Activated CD8-positive, alpha-beta memory T cell treated with anti-CD3 and anti-CD28 coated beads, Interleukin-2, amount 10 ng/mL, durations not matched to agents 7 days and 5 days (primary cell): ENCODE measurements around the gene PCNP. TPM values are rescaled to one million over a fixed set of nuclear protein-coding genes. Genes with fewer than 3 reads are reported as not detected.
"Not testable (repeated sequence)": the region's sequence is repeated elsewhere in the genome, so short reads cannot be mapped to it uniquely, and the experiment has no call there.

Experiments used
- ATAC-seq: fragments of 150-1000 bp; cut with Tn5 transposase; one replicate; pipeline ENCODE4 v1.10.0; 2021; ENCODE audit warnings: moderate library complexity
- CTCF ChIA-PET: fragments of 350-600 bp; sonication (Branson Sonifier 250); formaldehyde crosslinking; loops from one replicate; lab custom pipeline; 2021; ENCODE audit warnings: antibody characterized with exemption; lab: Charles Lee
- DNase-seq: peaks from one replicate; pipeline ENCODE4 v3.0.0-alpha.2; 2020
- H3K27ac Mint-ChIP-seq: one replicate; pipeline ENCODE4 v1.8.0; 2021; ENCODE audit warnings: mild to moderate bottlenecking, mixed read lengths
- H3K27me3 Mint-ChIP-seq: one replicate; pipeline ENCODE4 v1.8.0; 2021; ENCODE audit warnings: mixed read lengths
- H3K36me3 Mint-ChIP-seq: one replicate; pipeline ENCODE4 v1.8.0; 2021; ENCODE audit warnings: mild to moderate bottlenecking, mixed read lengths
- H3K4me1 Mint-ChIP-seq: one replicate; pipeline ENCODE4 v1.8.0; 2021; ENCODE audit warnings: mixed read lengths
- H3K4me3 Mint-ChIP-seq: one replicate; pipeline ENCODE4 v1.8.0; 2021; ENCODE audit warnings: mild to moderate bottlenecking, moderate library complexity, mixed read lengths
- H3K9me3 Mint-ChIP-seq: one replicate; pipeline ENCODE4 v1.8.0; 2022; ENCODE audit warnings: low read depth, mixed read lengths
- total RNA-seq, 2 experiments: library from RNA; stranded (reverse); gene quantifications; one replicate each; pipeline ENCODE4 v1.2.3, GENCODE V29; 2021

Gene PCNP
- total RNA-seq, 2 experiments from 2014 or later, result 138 to 172 TPM

GRCh38 chr3:101544161-101544850 lies 29.7 kb upstream of the PCNP start:
- H3K27me3 Mint-ChIP-seq, result peaks cover 4% of the 10 kb centered on the region
- peak; percentile 60 for ATAC-seq
- H3K9me3 Mint-ChIP-seq, result no peaks in the 10 kb centered on the region
- no peak overlapping the region for H3K4me3 Mint-ChIP-seq
- peaks cover 27% of the 10 kb centered on the region for H3K4me1 Mint-ChIP-seq
- H3K36me3 Mint-ChIP-seq, result peaks cover 6% of the 10 kb centered on the region
- H3K27ac Mint-ChIP-seq, result peak overlapping the region; percentile 60
- CTCF ChIA-PET, result interaction anchor here (0.9 to 1.5 kb wide), 3 partner anchors 17 to 29 kb away, joined by 3 to 5 read pairs (median 3); partner anchors contain the start of genes PCNP and TRMT10C
- no peak for DNase-seq

- ATAC-seq (no peak), DNase-seq (no peak)
- Mint-ChIP-seq H3K27me3 (no peaks in the 10 kb centered on the region), H3K4me3 (no peak overlapping the region), H3K27ac (no peak overlapping the region), H3K9me3 (no peaks in the 10 kb centered on the region), H3K4me1 (peaks cover 9% of the 10 kb centered on the region), H3K36me3 (no peaks in the 10 kb centered on the region)
- CTCF ChIA-PET, result no interaction called here
Observed at GRCh38 chr3:101548527-101549105, 25.4 kb upstream of the PCNP start.

- Mint-ChIP-seq H3K4me1 (peaks cover under 1% of the 10 kb centered on the region), H3K27me3 (no peaks in the 10 kb centered on the region), H3K36me3 (no peaks in the 10 kb centered on the region), H3K9me3 (no peaks in the 10 kb centered on the region), H3K4me3 (no peak overlapping the region), H3K27ac (no peak overlapping the region)
- ATAC-seq (no peak), DNase-seq (no peak)
- CTCF ChIA-PET, result interaction anchor here (0.8 kb wide), 1 partner anchor 23 kb away, joined by 3 read pairs; no protein-coding TSS in a partner anchor
Observed at GRCh38 chr3:101549473-101549872, 24.5 kb upstream of the PCNP start.

DNA sequence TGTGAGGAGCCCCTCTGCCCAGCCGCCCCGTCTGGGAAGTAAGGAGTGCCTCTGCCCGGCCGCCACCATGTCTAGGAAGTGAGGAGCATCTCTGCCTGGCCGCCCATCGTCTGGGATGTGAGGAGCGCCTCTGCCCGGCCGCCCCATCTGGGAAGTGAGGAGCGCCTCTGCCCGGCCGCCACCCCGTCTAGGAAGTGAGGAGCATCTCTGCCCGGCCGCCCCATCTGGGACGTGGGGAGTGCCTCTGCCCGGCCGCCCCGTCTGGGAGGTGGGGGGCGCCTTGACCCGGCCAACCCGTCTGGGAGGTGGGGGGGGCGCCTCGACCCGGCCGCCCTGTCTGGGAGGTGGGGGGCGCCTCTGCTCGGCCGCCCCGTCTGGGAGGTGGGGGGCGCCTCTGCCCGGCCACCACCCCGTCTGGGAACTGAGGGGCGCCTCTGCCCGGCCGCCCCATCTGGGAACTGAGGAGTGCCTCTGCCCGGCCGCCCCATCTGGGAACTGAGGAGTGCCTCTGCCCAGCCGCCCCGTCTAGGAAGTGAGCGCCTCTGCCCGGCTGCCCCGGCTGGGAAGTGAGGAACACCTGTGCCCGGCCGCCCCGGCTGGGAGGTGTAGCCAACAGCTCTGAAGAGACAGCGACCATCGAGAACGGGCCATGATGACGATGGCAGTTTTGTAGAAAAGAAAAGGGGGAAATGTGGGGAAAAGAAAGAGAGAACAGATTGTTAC lies 22.5 kb upstream of the PCNP start:
- H3K27me3 Mint-ChIP-seq, result peaks cover 11% of the 10 kb centered on the region
- CTCF ChIA-PET, H3K9me3 Mint-ChIP-seq, H3K36me3 Mint-ChIP-seq, H3K4me1 Mint-ChIP-seq, DNase-seq, H3K4me3 Mint-ChIP-seq, ATAC-seq, H3K27ac Mint-ChIP-seq: not testable (repeated sequence)

DNA sequence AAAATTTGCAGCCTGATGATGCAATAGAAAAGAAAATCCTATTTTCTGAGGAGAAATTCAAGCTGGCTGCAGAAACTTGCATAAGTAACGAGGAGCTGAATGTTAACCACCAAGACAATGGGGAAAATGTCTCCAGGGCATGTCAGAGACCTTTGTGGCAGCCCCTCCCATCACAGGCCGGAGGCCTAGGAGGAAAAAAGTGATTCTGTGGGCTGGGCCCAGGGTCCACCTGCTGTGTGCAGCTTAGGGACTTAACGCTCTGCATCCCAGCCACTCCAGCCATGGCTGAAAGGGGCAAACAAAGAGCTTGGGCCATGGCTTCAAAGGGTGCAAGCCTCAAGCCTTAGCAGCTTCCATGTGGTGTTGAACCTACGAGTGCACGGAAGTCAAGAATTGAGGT lies 20.6 kb upstream of the PCNP start:
- DNase-seq, ATAC-seq, H3K4me1 Mint-ChIP-seq, H3K4me3 Mint-ChIP-seq, H3K36me3 Mint-ChIP-seq, H3K27ac Mint-ChIP-seq, H3K9me3 Mint-ChIP-seq: not testable (repeated sequence)
- peaks cover 16% of the 10 kb centered on the region for H3K27me3 Mint-ChIP-seq
- CTCF ChIA-PET, result interaction anchor here (0.8 kb wide), 1 partner anchor 20 kb away, joined by 3 read pairs; the partner anchor contains the start of gene PCNP

DNA sequence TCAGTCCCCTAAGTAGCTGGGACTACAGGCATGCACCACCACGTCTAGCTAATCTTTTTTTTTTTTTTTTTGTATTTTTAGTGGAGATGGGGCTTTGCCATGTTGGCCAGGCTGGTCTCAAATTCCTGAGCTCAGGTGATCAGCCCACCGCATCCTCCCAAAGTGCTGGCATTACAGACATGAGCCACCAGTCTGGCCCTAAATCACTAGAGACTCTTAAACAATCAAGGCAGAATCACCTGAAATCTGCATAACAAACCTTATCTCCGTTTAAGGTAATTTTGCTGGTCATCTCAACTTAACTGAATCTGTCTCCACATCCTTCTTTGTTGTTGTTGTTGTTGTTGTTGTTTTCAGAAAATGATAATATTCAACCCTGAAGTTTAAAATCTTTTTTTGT lies 17.9 kb upstream of the PCNP start:
- Mint-ChIP-seq H3K9me3 (no peaks in the 10 kb centered on the region), H3K4me1 (peaks cover 8% of the 10 kb centered on the region), H3K27ac (no peak overlapping the region), H3K27me3 (peaks cover 16% of the 10 kb centered on the region), H3K4me3 (no peak overlapping the region), H3K36me3 (no peaks in the 10 kb centered on the region)
- ATAC-seq (no peak), DNase-seq (no peak)
- CTCF ChIA-PET, result interaction anchor here (1.7 kb wide), 1 partner anchor 18 kb away, joined by 5 read pairs; the partner anchor contains the start of gene PCNP

DNA sequence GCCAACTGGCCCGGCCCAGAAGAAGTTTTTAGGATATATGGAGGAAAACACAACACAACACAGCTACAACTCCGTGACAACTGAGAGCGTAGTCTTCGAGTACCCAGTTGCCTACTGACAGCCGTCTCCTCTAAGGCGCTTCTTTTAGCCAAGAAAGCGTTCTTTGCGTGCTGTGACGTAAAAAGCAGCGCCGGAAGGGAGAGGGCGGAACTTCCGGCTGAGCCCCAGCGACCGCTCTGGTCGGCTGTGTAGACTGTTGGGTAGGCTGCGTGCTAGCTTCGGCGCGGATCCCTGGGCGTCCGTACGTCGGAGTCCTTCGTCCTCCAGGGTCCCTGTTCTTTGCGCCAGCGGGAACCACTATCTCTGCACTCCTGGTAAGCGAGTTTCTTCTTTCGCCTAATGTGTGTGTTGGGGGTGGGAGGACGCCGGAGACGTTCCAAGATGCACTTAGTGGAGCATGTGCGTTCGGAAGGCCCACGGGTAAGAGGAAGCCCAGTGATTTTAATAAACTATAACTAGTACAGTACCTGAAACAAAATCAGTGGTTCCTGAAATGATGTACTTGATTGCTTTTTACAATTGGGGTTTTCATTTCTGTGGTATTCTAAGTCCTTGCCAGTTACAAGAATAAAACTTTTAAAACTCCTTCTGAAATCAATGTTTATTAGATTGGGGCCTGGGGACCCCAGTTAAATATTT lies 12.2 kb upstream of the PCNP start, which contains the start of gene TRMT10C:
Gene TRMT10C, plus strand, starts transcription at position 239 of the 699 bp plus-strand sequence. CDS start 2,914 bp downstream, outside the sequence.
- Mint-ChIP-seq H3K4me1 (peaks cover 37% of the 10 kb centered on the region), H3K4me3 (peak within 1 kb of the TSS; percentile 99), H3K27ac (peak within 1 kb of the TSS; percentile 97), H3K36me3 (peaks cover 31% of the 10 kb centered on the region), H3K9me3 (no peaks in the 10 kb centered on the region), H3K27me3 (peaks cover 2% of the 10 kb centered on the region)
- DNase-seq (peak; percentile 96), ATAC-seq (peak; percentile 98)
- CTCF ChIA-PET, result interaction anchor here (1.1 to 2.7 kb wide), 4 partner anchors 12 to 43 kb away, joined by 3 to 18 read pairs (median 4); partner anchors contain the start of gene PCNP

- H3K27me3 Mint-ChIP-seq, result no peaks in the 10 kb centered on the region
- no peak overlapping the region for H3K4me3 Mint-ChIP-seq
- CTCF ChIA-PET, result interaction anchor here (1.1 kb wide), 1 partner anchor 119 kb away, joined by 3 read pairs; the partner anchor contains the start of gene RPL24
- H3K27ac Mint-ChIP-seq, result peak overlapping the region; percentile 68
- H3K9me3 Mint-ChIP-seq, result no peaks in the 10 kb centered on the region
- peaks cover 37% of the 10 kb centered on the region for H3K36me3 Mint-ChIP-seq
- peaks cover 64% of the 10 kb centered on the region for H3K4me1 Mint-ChIP-seq
- ATAC-seq, result peak; percentile 34
- DNase-seq, result no peak
Observed at GRCh38 chr3:101567528-101568317, 6.3 kb upstream of the PCNP start.

GRCh38 chr3:101571028-101571895 lies 2.7 kb upstream of the PCNP start:
- H3K27ac Mint-ChIP-seq, result peak overlapping the region; percentile 60
- no peaks in the 10 kb centered on the region for H3K27me3 Mint-ChIP-seq
- peaks cover 23% of the 10 kb centered on the region for H3K36me3 Mint-ChIP-seq
- no peaks in the 10 kb centered on the region for H3K9me3 Mint-ChIP-seq
- CTCF ChIA-PET, result no interaction called here
- peaks cover 59% of the 10 kb centered on the region for H3K4me1 Mint-ChIP-seq
- no peak overlapping the region for H3K4me3 Mint-ChIP-seq
- DNase-seq (no peak), ATAC-seq (no peak)

GRCh38 chr3:101574388-101575112 lies 570 bp downstream of the PCNP start:
- H3K4me3 Mint-ChIP-seq, result peak overlapping the region; percentile 93
- no peaks in the 10 kb centered on the region for H3K27me3 Mint-ChIP-seq
- CTCF ChIA-PET, result interaction anchor here (0.8 to 2.4 kb wide), 18 partner anchors 10 to 275 kb away, joined by 3 to 18 read pairs (median 4); partner anchors contain the start of genes NFKBIZ, TRMT10C and ZBTB11
- H3K27ac Mint-ChIP-seq, result peak overlapping the region; percentile 89
- ATAC-seq (peak; percentile 60), DNase-seq (peak; percentile 71)
- H3K9me3 Mint-ChIP-seq, result no peaks in the 10 kb centered on the region
- H3K4me1 Mint-ChIP-seq, result peaks cover 58% of the 10 kb centered on the region
- H3K36me3 Mint-ChIP-seq, result peaks cover 25% of the 10 kb centered on the region

DNA sequence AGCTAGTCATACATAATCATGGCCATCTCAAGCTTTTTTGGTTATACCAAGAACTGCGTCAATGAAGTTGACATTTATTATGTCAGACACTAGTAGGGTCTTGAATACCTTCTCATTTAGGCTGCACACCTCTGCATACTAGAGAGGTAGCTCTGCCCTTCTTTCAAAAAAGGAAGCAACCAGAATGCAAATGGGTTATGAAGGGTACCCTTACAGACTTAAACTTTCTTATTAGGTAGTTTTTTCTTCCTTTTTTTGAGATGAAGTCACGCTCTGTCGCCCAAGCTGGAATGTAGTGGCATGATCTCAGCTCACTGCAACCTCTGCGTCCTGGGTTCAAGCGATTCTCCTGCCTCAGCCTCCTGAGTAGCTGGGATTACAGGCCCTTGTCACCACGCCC lies 3.3 kb downstream of the PCNP start:
- Mint-ChIP-seq H3K4me1 (peaks cover 43% of the 10 kb centered on the region), H3K9me3 (no peaks in the 10 kb centered on the region), H3K27me3 (no peaks in the 10 kb centered on the region), H3K36me3 (peaks cover 38% of the 10 kb centered on the region), H3K4me3 (no peak overlapping the region), H3K27ac (no peak overlapping the region)
- no peak for DNase-seq
- no peak for ATAC-seq
- CTCF ChIA-PET, result interaction anchor here (1.2 kb wide), 1 partner anchor 61 kb away, joined by 4 read pairs; no protein-coding TSS in a partner anchor
